ENCODE data around the gene KCTD5.
A peak's percentile ranks its signal among the peaks of the same experiment; 100 is the strongest.

The KCTD5 gene

DNA sequence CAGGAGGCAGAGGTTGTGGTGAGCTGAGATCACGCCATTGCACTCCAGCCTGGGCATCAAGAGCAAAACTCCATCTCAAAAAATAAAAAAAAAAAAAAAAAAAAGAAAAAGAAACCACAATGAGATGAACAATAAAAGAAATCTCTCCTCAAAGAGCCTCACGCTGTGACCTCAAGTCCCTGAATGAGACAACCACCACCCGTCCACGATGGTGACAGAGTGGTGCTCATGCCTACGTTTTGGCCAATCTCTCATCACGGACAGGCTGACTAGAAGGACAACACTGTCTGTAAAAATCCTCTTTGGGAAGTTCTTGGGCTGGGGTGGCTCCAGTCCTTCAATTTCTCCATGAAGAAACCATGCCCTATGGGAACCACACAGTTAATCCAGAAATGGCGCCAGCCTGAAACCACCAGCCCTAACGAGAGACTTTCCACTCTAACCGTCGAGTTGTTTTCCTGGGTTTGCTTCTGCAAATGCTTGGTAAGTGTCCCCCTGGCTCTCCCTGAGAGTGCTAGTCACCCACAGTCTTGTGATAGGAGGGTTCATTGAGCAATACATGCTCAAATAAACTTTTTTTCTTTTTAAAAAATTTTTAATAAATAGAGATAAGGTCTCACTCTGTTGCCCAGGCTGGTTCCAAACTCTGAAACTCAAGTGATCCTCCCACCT lies 52.7 kb downstream of the KCTD5 start:
- DNase-seq: no peak

GRCh38 chr16:2736476-2737237 lies 54.3 kb downstream of the KCTD5 start:
- DNase-seq: no peak

GRCh38 chr16:2737238-2737605 lies 54.9 kb downstream of the KCTD5 start:
- no peak for DNase-seq

DNA sequence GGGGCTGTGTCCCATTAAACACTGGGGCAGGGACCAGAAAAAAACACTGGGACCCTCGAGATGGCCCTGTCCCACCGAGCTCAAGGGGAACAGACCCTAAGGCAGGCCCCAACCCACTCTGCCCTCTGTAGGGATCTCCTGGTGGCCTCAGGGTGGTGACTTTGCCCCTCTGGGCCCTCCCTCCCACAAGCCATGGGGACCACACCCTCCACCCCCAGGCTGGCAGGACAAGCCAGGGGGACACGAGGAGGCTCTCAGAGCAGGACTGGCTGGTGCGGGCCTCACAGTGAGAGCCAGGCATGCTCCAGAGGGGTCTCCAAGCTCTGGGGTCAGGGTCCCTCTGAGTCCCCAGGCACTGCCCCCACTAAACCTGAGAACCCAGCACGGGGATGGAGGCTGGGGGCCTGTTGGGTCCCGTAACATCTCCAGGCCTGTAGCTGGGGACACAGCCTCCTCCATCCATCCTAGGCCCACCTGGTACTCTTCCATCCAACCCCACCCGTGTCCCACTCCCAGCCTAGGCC lies 55.6 kb downstream of the KCTD5 start:
- DNase-seq: no peak

DNA sequence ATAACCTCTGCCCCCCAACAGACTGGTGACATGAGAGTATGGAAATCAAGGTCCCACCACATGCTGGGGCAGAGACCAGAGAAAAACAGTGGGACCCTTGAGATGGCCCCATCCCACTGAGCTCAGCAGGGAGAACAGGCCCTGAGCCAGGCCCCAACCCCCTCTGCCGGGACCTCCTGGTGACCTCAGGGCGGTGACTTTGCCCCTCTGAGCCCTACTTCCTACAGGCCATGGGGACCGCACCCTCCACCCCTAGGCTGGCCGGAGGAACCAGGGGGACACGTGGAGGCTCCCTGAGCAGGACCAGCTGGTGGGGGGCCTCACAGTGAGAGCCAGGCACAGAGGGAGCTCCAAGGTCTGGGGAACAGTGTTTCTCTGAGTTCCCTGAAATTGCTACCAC lies 56.3 kb downstream of the KCTD5 start:
- no peak for DNase-seq

DNA sequence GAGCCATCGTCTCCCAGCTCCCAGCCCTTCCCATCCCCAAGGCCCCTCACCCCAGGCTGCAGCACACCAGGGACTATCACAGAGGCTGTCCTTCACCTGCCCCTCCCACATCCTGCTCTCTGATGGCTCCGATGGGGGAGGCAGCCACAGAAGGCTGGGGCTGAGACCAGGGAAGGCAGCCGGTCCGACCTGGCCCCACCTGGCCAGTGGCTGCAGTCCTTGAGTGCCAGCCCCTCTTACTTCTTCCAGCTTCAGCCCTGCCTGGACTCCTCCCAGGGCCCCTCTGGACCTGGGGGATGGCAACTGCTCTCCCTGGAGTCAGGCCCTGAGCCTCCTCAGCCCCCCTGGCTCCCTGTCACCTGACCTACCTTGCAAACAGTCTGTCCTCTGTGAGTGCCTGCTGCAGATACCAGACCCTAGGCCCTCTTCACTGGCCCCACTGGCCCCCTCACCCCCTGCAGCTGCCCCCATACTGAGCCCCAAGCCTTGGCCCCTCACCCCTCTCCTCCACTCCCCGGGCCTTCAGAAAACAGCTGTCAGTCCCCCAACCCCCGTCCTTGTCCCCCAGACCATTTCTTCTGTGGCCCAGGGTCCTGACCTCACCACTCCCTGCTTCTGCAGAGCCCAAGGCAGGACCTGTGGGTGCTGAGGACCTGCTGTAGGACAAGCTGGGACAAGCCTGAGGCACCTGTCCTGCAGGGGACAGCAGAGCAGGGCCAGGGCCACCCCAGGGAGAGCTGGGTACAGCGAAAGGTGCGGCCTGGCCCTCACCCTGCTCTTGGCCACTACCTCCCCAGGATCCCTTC lies 57.5 kb downstream of the KCTD5 start:
- no peak for DNase-seq

DNA sequence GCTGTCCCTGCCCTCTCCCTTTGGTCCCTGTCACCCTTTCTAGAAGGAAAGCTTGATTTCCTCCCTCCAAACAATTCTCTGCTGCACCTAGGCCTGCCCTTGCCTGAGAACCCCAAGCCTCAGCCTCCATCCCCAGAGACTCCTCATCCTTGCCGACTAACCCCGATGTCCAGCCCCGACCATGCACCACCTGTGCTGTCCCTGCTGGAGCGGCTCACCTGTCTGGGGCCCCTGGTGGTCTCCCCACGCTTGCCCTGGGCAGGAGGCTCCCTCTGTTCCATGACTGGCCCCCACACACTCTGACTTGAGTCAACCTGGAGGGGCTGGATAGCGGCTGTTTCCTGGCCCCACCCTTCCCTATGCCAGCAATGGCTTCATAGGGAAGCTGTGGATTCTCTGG lies 58.2 kb downstream of the KCTD5 start:
- no peak for DNase-seq

- DNase-seq: no peak
Observed at GRCh38 chr16:2741168-2741567, 58.8 kb downstream of the KCTD5 start.

GRCh38 chr16:2742323-2743006 lies 60.1 kb downstream of the KCTD5 start:
- DNase-seq: no peak

- DNase-seq: no peak
Observed at GRCh38 chr16:2743007-2743810, 60.9 kb downstream of the KCTD5 start.

DNA sequence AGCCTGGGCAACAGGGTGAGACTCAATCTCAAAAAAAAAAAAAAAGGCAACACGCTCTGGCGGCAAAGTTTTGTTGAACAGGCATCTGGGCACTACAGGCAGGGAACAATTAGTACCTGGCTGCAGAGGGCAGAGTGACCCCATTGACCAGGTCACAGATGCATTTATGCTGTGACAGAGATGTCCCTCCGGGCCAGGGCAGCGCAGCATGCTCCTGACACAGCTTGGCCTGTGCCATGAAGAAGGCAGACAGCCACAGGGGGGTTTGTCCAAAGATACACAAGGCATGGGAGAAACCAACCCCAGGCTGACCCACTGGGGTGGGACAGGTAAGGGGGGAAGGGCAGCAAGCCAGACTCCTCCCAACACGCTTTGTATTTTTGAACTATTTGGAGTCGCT lies 62.4 kb downstream of the KCTD5 start:
- DNase-seq: no peak

- DNase-seq: no peak
Observed at GRCh38 chr16:2745116-2745890, 63.0 kb downstream of the KCTD5 start.

DNA sequence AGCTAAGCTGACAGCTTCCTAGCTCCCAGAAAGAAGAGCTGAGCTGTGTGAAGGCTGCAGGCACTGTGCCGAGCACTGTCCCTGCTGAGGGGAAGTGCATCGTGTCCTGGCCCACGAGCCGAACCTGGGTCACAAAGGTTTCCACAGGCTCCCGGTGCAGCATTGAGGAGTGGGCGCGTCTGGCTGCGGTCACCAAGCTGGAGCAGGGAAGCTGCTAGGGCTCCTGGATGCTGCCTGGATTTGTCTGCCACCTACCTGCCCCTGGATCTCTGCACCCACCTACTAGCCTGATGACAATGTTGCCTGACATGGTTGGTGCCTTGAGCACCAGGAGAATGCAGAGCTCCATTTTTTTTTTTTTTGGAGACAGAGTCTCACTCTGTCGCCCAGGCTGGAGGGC lies 63.6 kb downstream of the KCTD5 start:
- DNase-seq: no peak

DNA sequence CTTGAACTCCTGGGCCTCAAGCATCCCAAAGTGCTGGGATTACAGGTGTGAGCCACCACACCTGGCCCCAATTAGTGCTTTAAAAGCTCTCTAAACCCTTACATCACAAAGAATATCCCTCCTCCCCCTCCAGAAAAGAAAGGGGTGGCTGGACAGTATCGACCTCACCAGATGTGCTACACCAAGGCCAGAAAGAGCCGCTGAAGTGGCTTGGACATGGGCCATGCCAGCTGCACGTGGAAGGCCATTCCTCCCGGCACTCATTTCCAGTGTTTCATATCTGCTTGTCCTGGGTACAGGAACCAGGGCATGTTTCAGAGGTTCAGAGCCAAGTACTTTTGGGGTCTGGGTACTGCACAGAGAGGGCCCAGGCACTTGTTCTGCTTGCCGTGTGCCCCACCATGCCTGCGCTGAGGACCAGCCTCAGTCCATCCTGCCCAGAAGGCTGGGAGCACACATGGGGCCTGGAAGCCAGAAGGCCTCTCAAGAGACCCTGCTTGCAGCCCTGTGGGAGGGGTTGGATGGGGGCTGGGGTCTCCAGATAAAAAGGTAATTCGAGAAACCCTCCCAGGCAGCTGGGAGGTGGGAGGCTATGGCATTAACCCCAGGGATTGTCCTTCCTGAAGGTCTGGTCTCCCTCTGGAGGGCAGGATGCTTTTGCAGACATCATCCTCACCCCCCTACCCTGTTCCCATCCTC lies 66.6 kb downstream of the KCTD5 start:
- no peak for DNase-seq

GRCh38 chr16:2749476-2749875 lies 67.2 kb downstream of the KCTD5 start:
- DNase-seq: no peak

DNA sequence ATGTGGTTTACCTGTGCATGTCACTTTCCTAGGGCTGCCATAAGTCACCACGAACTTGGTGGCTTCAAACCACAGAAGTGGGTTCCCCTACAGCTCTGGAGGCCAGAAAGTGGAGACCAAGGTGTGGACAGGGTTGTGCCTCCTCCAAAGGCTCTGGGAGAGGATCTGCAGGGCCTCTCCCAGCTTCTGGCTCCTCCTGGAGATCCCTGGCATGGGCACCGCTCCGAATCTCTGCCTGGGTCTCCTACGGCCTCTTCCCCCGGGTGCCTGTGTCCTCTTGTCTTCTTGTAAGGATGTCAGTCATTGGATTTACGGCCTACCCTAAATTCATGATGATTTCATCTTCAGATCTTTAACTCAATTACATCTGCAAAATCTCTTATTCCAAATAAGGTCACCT lies 67.6 kb downstream of the KCTD5 start:
- no peak for DNase-seq

DNA sequence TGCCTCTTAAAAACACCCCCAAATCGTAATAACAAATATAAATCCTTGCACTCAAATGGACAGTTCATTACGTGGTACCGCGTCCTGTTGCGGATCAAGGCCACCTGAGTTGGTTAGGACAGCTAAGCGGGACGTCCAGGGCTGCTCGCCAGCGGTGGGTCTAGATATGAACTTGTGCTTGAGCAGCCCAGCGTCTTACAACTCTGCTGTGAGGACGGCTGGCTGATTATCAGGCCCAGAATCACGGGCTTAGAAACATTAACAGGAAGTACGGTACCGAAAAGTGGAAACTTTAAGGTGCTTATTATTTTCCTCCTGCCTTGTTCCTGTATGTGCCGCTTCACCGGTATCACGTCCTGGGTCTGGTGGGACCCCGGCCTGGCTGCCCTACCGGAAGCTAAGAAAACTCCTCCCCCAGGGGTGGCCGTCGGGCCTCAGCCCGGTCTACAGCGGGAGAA lies 69.3 kb downstream of the KCTD5 start:
- DNase-seq: no peak

- DNase-seq: peak; percentile 85 to 93 (median 88)
Observed at GRCh38 chr16:2752035-2752849, 69.9 kb downstream of the KCTD5 start, which contains the start of gene SRRM2. Gene SRRM2, plus strand, starts transcription at chr16:2752638. Its CDS starts 3,727 bp downstream, at chr16:2756365.
